Measurements from ENCODE around the gene OR52A5. TPM values are rescaled to one million over a fixed set of nuclear protein-coding genes. Genes with fewer than 3 reads are reported as not detected.

Gene OR52A5
- total RNA-seq, 1 experiment from 2014 or later, result not detected

DNA sequence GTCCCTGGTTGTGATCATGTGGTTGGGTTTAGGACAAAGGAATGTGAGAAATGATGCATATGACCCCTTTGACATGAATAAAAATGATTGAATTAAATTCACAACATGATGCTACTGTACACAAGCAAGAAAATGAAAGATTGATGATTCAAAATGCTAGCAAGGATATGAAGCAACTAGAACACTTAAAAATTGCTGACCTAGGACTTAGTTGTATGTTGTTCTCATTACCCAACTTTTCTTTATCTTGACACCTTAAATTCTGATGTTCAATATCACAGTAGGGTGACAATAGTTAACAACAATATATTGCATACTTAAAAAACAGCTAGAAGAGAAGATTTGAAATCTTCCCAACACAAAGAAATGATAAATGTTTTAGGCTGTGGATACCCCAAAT is 20.6 kb downstream of the OR52A5 start:
- no peaks in the 10 kb centered on the region for H3K4me1 ChIP-seq (ENCODE audit: insufficient read depth, low read length)
- ATAC-seq, result no peak
- no peak for DNase-seq
- no peaks in the 10 kb centered on the region for H3K79me2 ChIP-seq (ENCODE audit: low read length)
- no peak overlapping the region for H3K4me2 ChIP-seq (ENCODE audit: low read length)
- ChIA-PET POLR2A (ENCODE audit: unreplicated experiment) (no interaction called here), CTCF (no interaction called here)
- H3K4me3 ChIP-seq (ENCODE audit: low read length), result no peak overlapping the region
- no TSS peak for BruUV-seq (replicated peaks)
- H3F3A ChIP-seq (ENCODE audit: low read length, unreplicated experiment), result no peaks in the 10 kb centered on the region
- no peaks in the 10 kb centered on the region for H4K20me1 ChIP-seq (ENCODE audit: low read length)
- intact Hi-C loops (cut with micrococcal nuclease), result no loop called here
- no peaks in the 10 kb centered on the region for H3K36me3 ChIP-seq (ENCODE audit: low read depth, low read length)
- no peaks in the 10 kb centered on the region for H3K9me3 ChIP-seq (ENCODE audit: low read length)
- no peaks in the 10 kb centered on the region for H3K9me2 ChIP-seq (replicated peaks; ENCODE audit: low read length)
- H3K27me3 ChIP-seq (ENCODE audit: low read length), result no peaks in the 10 kb centered on the region
- no peak overlapping the region for H3K9ac ChIP-seq (ENCODE audit: low read length)
- H3K27ac ChIP-seq (ENCODE audit: low read length), result no peak overlapping the region
- TF ChIP-seq CTCF (conservative IDR thresholded peaks at IDR 0.05; ENCODE audit: low read depth, low read length), result no peak
- no peak for TF ChIP-seq EZH2 (IDR thresholded peaks at IDR 0.05; ENCODE audit: low read length, unreplicated experiment)
- no peak for TF ChIP-seq EZH2phosphoT487 (IDR thresholded peaks at IDR 0.05; ENCODE audit: borderline replicate concordance, low read length)
- no peak overlapping the region for H2AFZ ChIP-seq (ENCODE audit: low read length)

- Histone ChIP-seq H3K4me2 (ENCODE audit: low read length) (no peak overlapping the region), H3K9ac (ENCODE audit: low read length) (no peak overlapping the region), H3K36me3 (ENCODE audit: low read depth, low read length) (no peaks in the 10 kb centered on the region), H3K27me3 (ENCODE audit: low read length) (no peaks in the 10 kb centered on the region), H3K4me3 (ENCODE audit: low read length) (no peak overlapping the region), H3K27ac (ENCODE audit: low read length) (no peak overlapping the region), H3K9me3 (ENCODE audit: low read length) (no peaks in the 10 kb centered on the region), H3F3A (ENCODE audit: low read length, unreplicated experiment) (no peaks in the 10 kb centered on the region), H3K4me1 (ENCODE audit: insufficient read depth, low read length) (no peaks in the 10 kb centered on the region), H4K20me1 (ENCODE audit: low read length) (no peaks in the 10 kb centered on the region), H3K9me2 (replicated peaks; ENCODE audit: low read length) (no peaks in the 10 kb centered on the region), H2AFZ (ENCODE audit: low read length) (no peak overlapping the region), H3K79me2 (ENCODE audit: low read length) (no peaks in the 10 kb centered on the region)
- intact Hi-C loops (cut with micrococcal nuclease), result no loop called here
- no peak for ATAC-seq
- BruUV-seq (replicated peaks), result no TSS peak
- TF ChIP-seq EZH2phosphoT487 (IDR thresholded peaks at IDR 0.05; ENCODE audit: borderline replicate concordance, low read length), result no peak
- no peak for TF ChIP-seq EZH2 (IDR thresholded peaks at IDR 0.05; ENCODE audit: low read length, unreplicated experiment)
- TF ChIP-seq CTCF (conservative IDR thresholded peaks at IDR 0.05; ENCODE audit: low read depth, low read length), result no peak
- no peak for DNase-seq
- ChIA-PET CTCF (no interaction called here), POLR2A (ENCODE audit: unreplicated experiment) (no interaction called here)
These were observed 22.8 kb downstream of the OR52A5 start for GRCh38 chr11:5115339-5115738.

- Histone ChIP-seq H3K4me2 (ENCODE audit: low read length) (no peak overlapping the region), H3F3A (ENCODE audit: low read length, unreplicated experiment) (no peaks in the 10 kb centered on the region), H3K27me3 (ENCODE audit: low read length) (peaks cover 17% of the 10 kb centered on the region), H3K4me1 (ENCODE audit: insufficient read depth, low read length) (no peaks in the 10 kb centered on the region), H3K27ac (ENCODE audit: low read length) (no peak overlapping the region), H3K9ac (ENCODE audit: low read length) (no peak overlapping the region), H2AFZ (ENCODE audit: low read length) (no peak overlapping the region), H3K79me2 (ENCODE audit: low read length) (no peaks in the 10 kb centered on the region), H3K9me3 (ENCODE audit: low read length) (no peaks in the 10 kb centered on the region), H3K9me2 (replicated peaks; ENCODE audit: low read length) (no peaks in the 10 kb centered on the region), H3K36me3 (ENCODE audit: low read depth, low read length) (no peaks in the 10 kb centered on the region), H4K20me1 (ENCODE audit: low read length) (no peaks in the 10 kb centered on the region), H3K4me3 (ENCODE audit: low read length) (no peak overlapping the region)
- DNase-seq (no peak), ATAC-seq (no peak)
- intact Hi-C loops (cut with micrococcal nuclease), result no loop called here
- no TSS peak for BruUV-seq (replicated peaks)
- TF ChIP-seq EZH2phosphoT487 (IDR thresholded peaks at IDR 0.05; ENCODE audit: borderline replicate concordance, low read length) (no peak), EZH2 (IDR thresholded peaks at IDR 0.05; ENCODE audit: low read length, unreplicated experiment) (no peak), CTCF (conservative IDR thresholded peaks at IDR 0.05; ENCODE audit: low read depth, low read length) (no peak)
- ChIA-PET CTCF (no interaction called here), POLR2A (ENCODE audit: unreplicated experiment) (no interaction called here)
These were observed 30.9 kb downstream of the OR52A5 start for GRCh38 chr11:5107285-5107684.

Data from PC-3 (cell line).